Fibroblast of skin of left biceps (primary cell): ENCODE data around the gene ZBTB34.

Experiments used
- DNase-seq, 2 experiments: peaks; one replicate each; pipeline ENCODE4 v3.0.0-alpha.2; 2013; ENCODE audit warnings: low read depth in 2 of 2

Gene ZBTB34

DNA sequence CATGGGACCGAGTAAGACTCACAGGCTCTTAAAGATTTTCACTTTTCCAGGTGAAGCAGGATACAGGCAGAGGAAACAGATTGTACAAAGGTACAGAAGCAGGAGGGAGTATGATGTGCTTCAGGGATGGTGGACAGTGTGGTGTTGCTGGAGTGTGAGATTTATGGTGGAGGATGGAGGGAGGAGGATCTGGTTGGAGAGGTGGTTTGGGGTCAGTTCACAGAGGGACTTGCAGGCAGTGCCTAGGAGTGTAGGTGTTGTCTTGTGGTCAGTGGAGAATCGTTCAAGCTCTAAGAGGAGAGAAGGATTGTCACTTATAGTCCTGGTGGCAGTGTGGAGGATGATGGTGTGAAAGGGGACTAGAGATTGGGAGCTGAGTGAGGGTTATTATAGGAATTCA lies 65.9 kb downstream of the ZBTB34 start:
- no peak for DNase-seq

DNA sequence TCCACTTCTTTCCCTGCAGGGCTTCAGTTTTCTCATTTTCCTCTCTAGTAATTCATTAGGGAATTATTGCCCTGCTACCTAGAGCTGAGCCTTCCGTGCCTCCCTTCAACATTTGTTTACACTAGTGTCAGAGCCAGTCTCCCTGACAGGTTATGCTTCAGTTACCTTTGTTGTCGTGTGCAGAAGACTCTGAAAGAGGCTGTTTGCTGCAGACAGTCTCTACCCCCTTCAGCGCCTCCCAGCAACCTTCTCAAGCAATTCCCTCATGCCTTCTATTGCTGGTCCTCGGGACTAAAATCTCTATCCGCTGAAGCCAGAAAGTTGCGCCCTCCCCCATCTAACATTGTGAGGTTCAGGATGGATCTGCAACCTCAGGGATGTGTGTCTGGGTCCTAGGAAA lies 67.0 kb downstream of the ZBTB34 start:
- no peak for DNase-seq

DNA sequence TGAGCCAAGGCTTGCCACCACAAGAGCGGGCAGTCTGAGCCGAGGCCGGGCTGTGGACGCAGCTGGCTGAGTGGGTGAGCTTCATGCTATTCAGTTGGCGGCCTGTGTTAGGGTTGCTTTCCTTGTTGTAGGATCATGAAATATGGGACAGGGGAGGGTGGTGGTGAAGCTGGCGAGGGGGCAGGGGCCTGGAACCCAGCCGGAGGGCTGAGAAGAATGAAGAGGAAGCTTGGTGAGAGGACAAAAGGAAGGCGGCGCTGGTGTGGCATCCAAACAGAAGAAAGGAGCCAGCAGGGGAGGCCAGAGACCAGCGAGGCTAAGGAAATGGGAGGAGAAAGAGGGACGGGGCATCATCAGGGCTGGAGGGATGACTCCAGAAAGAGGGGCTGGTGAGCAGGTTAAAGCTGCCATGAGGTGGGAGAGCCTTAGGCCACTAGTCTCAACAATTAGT lies 72.5 kb downstream of the ZBTB34 start:
- no peak for DNase-seq

DNA sequence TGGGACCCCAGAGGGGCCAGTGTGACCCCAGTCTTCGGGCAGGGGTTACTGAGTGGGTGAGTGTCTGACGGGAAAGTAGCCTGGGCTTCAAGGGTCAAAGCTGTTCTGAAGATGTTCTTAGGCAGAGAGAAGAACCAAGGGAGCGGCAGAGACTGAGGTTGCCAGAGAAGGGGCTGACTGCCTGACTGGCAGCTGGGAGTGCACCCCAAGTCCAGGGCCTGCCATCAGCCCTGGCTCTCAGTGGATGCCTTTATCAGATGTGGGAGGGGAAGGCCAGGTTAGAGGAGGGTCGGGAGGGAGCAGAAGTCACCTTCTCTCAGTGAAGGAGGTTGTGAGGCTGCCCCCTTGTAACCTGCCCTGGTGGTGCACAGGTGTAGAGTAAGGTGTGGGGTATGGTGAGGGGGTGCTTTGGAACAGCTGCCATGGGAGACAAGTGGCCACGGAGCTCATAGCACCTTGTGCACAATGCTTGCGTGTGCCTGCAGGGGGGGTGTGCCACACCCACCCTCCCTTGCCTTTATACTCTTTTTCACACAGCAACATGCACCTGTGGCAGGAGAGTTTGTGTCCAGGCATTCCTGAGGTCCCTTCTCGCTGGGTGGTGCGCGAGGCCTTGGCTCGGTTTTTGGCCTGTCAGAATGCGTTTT lies 73.0 kb downstream of the ZBTB34 start:
- no peak for DNase-seq

DNA sequence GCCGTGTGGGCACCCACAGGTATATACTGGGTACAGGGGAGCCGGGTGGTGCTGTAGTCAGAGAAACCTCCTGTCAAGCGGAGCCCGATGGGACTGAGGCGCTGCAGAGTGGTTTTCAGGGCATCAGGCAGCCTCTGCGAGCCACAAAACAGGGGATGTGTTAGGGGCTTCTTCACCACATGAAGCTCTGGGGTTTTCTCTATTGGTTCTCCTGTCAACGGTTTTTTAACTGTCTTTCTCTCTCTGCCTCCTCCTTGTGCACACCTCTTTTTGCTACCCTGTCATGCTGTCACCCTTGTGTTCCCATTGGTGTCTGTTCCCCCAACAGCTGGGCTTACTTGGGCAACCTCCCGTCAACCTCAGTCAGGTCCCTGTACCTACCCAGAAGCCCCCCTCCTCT lies 74.0 kb downstream of the ZBTB34 start:
- no peak for DNase-seq
